NCI-H2081 (cell line): Measurements from ENCODE around the gene DDX42.
"Not testable (repeated sequence)": the region's sequence is repeated elsewhere in the genome, so short reads cannot be mapped to it uniquely, and the experiment has no call there.

Experiments used
- DNase-seq, 2 experiments: peaks; one replicate each; lab custom pipeline; 2025; lab: John Stamatoyannopoulos, UW

The DDX42 gene

DNA sequence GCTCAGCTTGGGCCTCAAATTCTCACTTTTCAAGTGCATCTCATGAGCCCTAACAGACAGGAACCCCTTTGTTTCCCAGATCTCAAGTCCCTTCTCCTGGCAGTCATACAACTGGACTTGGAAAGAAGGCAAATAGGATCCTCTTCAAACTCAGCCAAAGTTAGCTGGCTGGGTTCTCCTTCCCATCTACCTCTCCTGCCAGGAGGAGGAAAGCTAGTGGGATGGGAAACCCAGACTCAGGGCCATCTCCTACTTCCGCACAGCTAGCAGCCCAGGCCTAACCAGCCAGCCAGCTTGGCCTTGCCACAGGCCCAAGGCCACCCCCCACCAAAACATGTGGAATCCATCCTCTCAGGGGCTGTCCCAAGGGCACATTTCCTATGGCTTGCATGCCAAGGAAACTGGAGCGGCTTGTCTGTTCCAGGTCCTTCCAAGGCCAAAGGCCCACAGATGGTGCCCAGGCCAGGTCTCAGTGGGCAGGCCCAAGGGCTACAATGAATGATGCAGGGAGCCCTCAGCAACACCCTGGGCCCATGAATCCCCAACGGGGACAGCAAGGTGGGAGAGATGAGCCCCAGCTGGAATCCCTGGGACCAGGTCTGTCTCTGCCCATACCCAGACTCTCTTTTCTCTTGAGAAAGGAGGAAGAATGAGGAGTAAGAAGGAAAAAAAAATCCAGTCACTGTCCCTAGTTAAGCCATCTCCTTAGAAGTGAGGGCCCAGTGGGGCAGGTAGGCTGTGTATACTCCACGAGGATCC lies 66.8 kb downstream of the DDX42 start:
- DNase-seq, result no peak

- DNase-seq, result peak in 1 of 2 experiments; percentile 58
Measured at GRCh38 chr17:63841350-63842172, 67.6 kb downstream of the DDX42 start.

DNA sequence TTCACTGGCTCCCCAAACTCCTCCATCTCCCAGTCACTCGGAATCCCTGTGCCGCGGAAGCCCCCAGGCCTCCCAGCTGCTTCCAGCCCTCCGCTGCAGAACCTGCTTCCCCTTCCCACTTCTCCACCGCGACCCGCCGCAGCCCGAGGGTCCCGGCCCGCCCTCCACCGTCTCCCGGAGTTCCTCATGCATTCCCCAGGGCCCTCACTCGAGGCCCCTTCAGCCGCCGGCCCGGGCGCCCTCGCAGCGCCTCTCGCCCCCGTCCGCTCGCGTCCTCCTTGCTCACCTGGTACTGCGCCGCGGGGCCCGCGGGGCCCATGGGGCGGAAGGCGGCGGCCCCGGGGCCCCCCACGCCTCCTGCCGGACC lies 68.2 kb downstream of the DDX42 start:
- peak in 1 of 2 experiments; percentile 69 for DNase-seq

DNA sequence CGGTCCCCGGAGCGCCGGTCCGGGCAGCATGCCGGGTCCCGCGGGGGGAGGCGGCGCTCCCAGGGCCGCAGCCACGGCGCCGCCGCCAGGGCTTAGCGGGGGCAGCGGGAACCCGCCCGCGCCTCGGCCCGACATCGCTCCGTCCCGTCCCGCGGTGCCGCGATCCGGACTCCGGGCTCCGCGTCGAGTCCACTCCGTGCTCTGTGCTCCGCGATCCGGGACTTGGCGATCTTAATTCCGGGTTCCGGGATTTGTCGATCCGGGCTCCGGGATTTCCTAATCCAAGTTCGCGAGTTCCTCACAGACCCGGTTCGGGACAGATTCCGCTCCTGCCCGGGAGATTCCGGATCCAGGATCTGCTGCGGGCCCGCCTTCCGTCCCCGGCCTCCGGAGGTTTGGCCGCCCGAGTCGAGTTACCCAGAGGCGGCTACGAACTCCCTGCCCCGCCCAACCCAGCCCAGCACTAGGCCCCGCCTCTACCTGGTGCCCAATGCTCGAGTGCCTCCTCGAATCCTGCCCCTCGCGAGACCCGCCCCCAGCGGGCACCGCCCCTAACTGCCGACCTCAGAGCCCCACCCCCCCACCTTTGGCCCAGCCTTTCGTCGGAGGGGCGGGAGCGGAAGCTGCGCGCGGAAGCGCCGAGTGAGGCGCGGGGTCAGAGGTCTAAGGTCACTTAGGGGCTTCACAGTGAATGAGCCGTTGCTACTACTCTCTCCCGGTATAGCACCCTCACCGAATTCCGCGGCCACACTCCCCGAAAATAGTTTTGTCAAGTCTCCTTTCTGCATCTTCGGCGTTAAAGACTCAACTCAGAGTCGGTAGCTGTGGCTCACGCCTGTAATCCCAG lies 68.8 kb downstream of the DDX42 start, which contains the start of gene SMARCD2:
Gene SMARCD2 (minus strand): TSS at position 146 of the 847 bp plus-strand sequence. CDS start 11 bp downstream, at position 135.
- DNase-seq, result peak; percentile 99

DNA sequence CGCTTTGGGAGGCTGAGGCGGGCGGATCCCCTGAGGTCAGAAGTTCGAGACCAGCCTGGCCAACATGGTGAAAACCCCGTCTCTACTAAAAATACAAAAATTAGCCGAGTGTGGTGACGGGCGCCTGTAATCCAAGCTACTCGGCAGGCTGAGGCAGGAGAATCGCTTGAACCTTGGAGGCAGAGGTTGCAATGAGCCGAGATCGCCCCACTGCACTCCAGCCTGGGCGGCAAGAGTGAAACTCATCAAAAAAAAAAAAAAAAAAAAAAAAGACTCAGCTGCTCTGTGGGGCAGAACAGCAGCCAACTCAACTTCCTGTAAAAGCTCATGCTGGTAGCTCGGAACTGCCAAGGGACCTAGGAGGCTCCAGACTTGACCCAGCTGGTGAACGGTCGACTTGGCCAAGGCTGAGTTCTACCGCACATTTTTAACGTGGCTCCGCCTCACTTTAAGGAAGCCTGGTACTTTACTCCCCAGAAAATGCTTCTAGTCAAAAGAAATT lies 69.5 kb downstream of the DDX42 start:
- peak; percentile 10 to 26 for DNase-seq

DNA sequence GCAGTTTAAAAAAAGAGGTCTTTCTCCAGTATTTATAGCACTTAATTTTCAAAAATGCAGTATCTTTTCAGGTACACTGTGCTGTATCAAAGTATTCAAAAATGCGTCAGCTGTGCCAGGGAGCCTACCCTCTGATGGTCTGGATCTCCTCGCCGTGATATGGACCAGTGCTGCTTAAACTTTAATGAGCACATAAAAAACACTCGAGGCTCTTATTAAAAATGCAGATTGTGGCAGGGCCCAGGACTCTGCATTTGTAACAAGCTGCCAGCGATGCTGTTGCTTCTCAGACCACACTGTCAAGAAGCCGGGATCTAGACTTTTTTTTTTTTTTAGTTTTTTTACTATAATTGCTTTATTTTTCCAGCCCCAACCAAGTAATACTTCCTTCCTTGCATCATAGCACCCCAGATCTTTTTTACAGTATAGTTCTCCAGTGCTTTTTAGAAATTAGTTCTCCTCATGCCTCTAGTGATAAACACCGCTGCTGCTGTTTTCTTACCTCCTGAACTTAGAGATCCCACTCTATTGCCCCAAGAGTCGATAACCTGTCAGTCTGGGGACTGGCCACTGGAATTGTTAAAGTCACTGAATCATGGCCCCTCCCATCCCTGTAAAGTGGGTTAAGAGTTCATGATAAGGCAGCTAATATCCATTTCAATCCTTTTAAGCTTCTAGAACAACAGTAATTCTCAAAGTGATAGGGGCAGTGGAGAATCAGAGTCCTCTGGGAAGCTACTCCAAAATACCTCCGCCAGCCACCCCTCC lies 70.1 kb downstream of the DDX42 start:
- DNase-seq, result no peak

GRCh38 chr17:63845509-63845908 lies 71.5 kb downstream of the DDX42 start:
- no peak for DNase-seq

DNA sequence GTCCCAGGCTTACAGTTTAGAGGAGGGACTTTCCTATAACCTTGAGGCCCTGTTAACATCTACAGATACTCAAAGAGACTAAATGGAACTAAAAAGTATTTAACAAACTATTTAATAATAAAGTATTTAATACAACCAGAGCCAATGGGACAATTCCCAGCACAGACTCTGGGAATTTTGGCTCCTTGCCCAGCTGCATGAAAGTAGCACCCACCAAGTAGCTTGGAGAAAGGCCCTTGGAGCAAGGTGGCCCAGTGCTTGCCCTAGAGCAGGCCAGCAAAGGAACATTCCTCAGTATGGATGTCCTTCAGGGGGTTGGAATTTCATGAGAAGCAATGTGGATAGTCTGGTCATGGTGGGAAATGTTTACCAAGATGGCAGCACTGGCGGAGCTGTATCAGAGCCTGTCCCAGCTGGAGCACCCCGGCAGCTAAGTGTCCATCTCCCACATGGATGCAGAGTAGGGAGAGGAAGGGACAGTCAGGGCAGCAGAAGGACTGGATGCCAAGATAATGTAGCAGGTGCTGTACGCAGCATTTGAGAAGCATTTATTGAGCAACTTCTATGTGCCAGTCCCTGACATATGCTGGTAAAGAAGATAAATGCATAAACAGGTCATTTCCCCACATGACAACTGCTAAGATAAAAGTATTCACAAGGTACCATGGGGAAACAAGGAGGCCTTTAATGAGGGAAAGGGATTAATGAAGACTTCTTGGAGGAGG lies 73.7 kb downstream of the DDX42 start:
- DNase-seq, result no peak

DNA sequence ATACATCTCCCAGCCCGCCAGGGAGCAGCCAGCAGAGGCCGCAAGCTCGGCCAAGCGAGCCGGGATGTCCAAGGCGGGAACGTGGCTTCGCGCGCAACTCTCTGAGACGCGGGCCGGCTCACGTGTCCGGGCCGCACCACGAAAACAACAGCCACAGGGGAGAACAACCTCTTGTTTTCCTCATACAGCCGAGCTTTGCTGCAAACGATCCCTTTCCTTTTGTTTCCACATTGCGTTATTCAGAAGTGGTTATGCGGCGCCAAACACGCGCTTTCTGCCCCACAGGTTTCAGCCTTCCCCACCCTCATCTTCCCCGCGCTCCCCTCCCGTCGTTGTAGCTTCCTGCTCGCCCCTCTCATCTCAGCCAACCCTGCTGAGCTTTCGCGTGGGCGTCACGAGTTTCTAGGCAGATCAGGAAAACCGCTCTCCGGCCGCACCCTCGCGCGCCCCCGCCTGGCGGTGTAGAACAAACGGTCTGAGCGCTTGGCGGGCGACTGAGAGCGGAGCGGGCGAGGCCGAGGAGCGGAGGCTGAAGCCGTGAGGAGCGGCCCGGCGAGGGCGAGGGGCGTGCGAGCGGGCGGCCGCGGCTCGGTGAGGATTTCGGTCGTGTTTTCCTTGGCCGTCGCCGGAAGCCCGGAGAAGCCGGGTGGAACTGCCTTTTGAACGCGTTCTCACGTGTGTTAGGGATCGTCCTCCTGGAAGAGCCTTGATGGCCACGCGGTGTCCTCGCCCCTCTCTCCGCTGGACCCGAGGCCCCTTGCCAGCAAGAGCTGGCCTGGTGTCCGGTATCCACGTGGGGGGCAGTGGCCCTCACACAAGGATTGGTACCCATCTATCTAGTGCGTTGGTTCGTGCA lies 75.1 kb downstream of the DDX42 start:
- peak; percentile 54 to 66 for DNase-seq

DNA sequence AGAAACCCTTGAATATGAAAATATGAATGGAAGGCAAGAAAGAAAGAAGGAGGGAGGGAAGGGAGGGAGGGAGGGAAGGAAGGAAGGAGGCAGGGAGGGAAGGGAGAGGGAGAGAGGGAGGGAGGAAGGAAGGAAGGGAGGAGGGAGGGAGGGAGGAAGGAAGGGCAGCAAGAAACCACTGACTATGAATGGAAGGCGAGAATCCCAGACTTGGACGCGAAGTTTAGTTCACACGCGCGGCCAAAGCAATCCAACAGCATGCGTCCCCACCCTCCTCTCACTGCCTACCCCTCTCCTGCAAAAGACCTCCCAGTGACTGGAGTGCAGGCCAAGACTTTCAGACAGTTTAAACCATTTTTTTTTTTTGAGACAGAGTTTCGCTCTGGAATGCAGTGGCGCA lies 76.4 kb downstream of the DDX42 start:
- DNase-seq, result no peak

DNA sequence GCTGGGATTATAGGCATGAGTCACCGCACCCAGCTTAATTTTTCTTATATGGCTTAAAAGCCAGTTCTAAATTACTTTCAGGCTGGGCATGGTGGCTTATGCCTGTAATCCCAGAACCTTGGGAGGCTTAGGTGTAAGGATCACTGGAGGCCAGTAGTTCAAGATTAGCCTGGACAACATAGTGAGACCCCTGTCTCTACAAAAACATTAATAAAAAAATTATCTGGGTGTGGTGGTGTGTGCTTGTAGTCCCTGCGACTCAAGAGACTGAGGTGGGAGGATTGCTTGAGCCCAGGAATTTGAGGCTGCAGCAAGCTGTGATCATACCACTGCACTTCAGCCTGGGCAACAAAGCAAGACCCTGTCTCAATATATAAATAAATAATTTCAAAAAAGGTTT lies 79.3 kb downstream of the DDX42 start:
- no peak for DNase-seq

- no peak for DNase-seq
Measured at GRCh38 chr17:63854709-63855108, 80.7 kb downstream of the DDX42 start.

- no peak for DNase-seq
Measured at GRCh38 chr17:63855185-63855584, 81.2 kb downstream of the DDX42 start.

DNA sequence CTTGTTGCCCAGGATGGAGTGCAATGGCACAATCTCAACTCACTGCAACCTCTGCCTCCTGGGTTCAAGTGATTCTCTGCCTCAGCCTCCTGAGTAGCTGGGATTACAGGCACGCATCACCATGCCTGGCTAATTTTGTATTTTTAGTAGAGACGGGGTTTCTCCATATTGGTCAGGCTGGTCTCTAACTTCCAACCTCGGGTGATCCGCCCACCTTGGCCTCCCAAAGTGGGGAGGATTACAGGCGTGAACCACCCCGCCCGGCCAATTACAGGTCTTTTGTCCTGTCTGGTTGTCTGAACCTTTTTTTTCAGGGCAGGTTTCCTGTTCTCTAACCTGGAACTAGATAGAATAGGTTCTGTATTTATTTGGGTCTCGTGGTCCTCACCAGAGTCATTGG lies 82.5 kb downstream of the DDX42 start:
- DNase-seq, result not testable (repeated sequence)

DNA sequence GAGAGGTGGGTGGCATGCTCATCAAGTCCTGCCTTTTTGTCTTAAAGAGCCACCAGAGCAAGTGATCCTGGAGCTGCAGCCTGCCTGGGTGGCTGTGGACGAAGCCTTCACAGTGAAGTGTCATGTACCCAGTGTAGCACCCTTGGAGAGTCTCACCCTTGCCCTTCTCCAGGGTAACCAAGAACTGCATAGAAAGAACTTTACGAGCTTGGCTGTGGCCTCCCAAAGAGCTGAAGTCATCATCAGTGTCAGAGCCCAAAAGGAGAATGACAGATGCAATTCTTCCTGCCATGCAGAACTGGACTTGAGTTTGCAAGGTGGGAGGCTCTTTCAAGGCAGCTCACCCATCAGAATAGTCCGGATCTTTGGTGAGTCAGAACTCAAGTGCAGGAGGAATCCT lies 85.3 kb downstream of the DDX42 start:
- DNase-seq, result no peak

- not testable (repeated sequence) for DNase-seq
Measured at GRCh38 chr17:63866625-63867024, 92.7 kb downstream of the DDX42 start.
